Measurements from ENCODE around the gene DPP6.

The DPP6 gene

GRCh38 chr7:154409703-154410311, 357.6 kb downstream of the DPP6 start:
- DNase-seq (ENCODE audit: low read depth, low spot score), result no peak

- no peak for DNase-seq (ENCODE audit: low read depth, low spot score)
Measured at GRCh38 chr7:154412105-154412504, 359.9 kb downstream of the DPP6 start.

- no peak for DNase-seq (ENCODE audit: low read depth, low spot score)
Measured at GRCh38 chr7:154415709-154416399, 363.7 kb downstream of the DPP6 start.

- DNase-seq (ENCODE audit: low read depth, low spot score), result no peak
Measured at GRCh38 chr7:154416714-154417113, 364.5 kb downstream of the DPP6 start.

GRCh38 chr7:154419344-154419743, 367.1 kb downstream of the DPP6 start:
- no peak for DNase-seq (ENCODE audit: low read depth, low spot score)

GRCh38 chr7:154423231-154423630, 371.0 kb downstream of the DPP6 start:
- DNase-seq (ENCODE audit: low read depth, low spot score), result no peak

GRCh38 chr7:154424350-154424749, 372.2 kb downstream of the DPP6 start:
- DNase-seq (ENCODE audit: low read depth, low spot score), result no peak

- no peak for DNase-seq (ENCODE audit: low read depth, low spot score)
Measured at GRCh38 chr7:154425271-154425670, 373.1 kb downstream of the DPP6 start.

GRCh38 chr7:154426778-154427177, 374.6 kb downstream of the DPP6 start:
- no peak for DNase-seq (ENCODE audit: low read depth, low spot score)

GRCh38 chr7:154427533-154427932, 375.3 kb downstream of the DPP6 start:
- DNase-seq (ENCODE audit: low read depth, low spot score), result no peak

- DNase-seq (ENCODE audit: low read depth, low spot score), result no peak
Measured at GRCh38 chr7:154429666-154430404, 377.6 kb downstream of the DPP6 start.

GRCh38 chr7:154430640-154431039, 378.4 kb downstream of the DPP6 start:
- DNase-seq (ENCODE audit: low read depth, low spot score), result no peak

GRCh38 chr7:154431045-154431444, 378.8 kb downstream of the DPP6 start:
- DNase-seq (ENCODE audit: low read depth, low spot score), result no peak

GRCh38 chr7:154433632-154434598, 381.7 kb downstream of the DPP6 start:
- DNase-seq (ENCODE audit: low read depth, low spot score), result no peak

GRCh38 chr7:154436560-154436959, 384.4 kb downstream of the DPP6 start:
- no peak for DNase-seq (ENCODE audit: low read depth, low spot score)

- DNase-seq (ENCODE audit: low read depth, low spot score), result no peak
Measured at GRCh38 chr7:154437234-154437633, 385.0 kb downstream of the DPP6 start.

GRCh38 chr7:154438571-154439367, 386.6 kb downstream of the DPP6 start:
- no peak for DNase-seq (ENCODE audit: low read depth, low spot score)

- DNase-seq (ENCODE audit: low read depth, low spot score), result no peak
Measured at GRCh38 chr7:154440058-154440457, 387.9 kb downstream of the DPP6 start.

GRCh38 chr7:154440651-154441050, 388.5 kb downstream of the DPP6 start:
- DNase-seq (ENCODE audit: low read depth, low spot score), result no peak

- DNase-seq (ENCODE audit: low read depth, low spot score), result no peak
Measured at GRCh38 chr7:154441811-154442210, 389.6 kb downstream of the DPP6 start.

- no peak for DNase-seq (ENCODE audit: low read depth, low spot score)
Measured at GRCh38 chr7:154442939-154443338, 390.7 kb downstream of the DPP6 start.
